GM18505 (cell line): Measurements from ENCODE around the gene EVX2.

Experiments used
- ATAC-seq: cut with Tn5 transposase; IDR thresholded peaks from one replicate; pipeline ENCODE4 v1.9.1; 2021; ENCODE audit not compliant: unreplicated experiment
- POLR2A ChIP-seq: IDR thresholded peaks from 4 replicates; pipeline ENCODE4 v1.6.1; 2011; ENCODE audit warnings: borderline replicate concordance; ENCODE audit not compliant: insufficient read depth, insufficient read length; ENCODE audit errors: extremely low read depth

Gene EVX2

DNA sequence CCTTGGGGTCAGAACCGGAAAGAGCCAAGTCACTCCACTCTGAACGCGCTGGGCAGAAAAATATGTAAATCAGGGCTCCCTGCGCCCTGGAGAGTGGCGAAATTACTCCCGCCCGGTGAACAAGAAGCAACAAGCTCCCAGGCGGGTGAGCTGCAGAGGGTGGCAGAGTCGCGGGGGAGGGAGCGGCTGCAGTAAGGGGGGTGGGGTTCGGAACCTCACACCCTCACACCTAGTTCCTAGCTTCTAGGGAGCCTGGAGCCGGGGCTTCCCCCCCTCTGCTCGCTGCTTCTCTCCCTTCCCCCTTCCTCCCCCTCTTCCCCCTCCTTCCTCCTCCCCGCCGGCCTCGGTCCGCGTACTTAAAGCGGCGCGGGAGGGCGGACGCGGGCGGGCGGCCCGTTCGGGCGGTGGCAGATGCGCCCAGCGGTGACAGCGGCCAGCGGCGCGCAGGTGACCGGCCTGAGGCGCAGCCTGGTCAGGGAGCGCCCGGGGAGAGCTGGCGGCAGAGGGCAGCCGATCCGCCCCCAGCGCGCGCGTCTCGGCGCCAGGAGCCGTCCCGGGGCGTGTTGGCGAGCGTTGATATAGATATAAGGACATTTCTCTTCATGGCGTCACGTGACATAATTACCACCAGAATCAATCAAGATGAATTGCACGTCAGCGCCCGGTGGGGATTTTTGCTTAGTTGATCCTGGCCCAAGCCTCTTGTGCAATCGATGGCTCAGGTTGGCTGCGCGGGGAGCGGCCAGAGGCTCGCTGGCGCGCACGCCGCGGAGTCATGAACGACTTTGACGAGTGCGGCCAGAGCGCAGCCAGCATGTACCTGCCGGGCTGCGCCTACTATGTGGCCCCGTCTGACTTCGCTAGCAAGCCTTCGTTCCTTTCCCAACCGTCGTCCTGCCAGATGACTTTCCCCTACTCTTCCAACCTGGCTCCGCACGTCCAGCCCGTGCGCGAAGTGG lies 23.1 kb upstream of the EVX2 start, which contains the start of gene HOXD11:
HOXD11 (plus strand) TSS at position 700 of the 959 bp plus-strand sequence; CDS start at position 776, 76 bp downstream.
- no peak for TF ChIP-seq POLR2A
- ATAC-seq: no peak

DNA sequence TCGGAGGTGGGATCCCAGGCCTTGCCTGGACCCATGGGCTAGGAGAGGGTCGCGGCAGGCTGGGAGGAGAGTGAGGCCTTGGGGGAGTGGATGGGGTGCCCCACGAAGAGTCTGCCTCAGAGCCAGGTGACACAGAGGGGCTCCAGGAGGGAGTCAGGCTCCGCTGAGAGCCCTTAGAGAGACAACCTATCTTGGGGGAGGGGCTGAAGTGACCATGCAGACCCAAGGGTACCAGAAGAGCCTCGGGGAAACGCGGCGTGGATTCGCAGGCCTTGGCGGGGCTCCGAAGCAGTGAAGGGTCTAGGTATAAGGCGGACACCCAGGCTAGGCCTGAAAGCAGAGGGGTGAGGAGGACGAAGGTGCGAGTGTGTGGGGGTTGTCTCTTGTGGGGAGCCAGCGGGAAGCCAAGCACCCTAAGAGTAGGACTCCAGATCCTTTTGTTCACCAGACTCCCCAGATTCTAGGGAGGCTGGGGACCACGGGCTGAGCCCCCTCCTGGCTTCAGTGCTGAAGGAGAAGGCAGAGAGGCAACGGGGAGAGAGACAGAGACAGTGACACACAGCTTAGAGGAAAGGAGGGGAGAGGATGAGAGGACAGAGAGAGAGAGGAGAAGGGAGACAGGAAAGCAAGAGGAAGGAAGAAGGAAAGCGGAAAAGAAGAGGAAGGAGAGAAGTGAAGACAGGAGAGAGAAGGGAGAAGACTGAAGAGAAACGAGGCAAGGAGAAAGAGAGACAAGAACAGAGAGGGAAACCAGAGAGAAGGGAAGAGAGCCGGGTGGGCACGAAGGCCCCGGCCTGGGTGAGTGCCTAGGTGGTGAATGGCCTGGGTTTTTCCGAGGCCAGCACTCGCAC lies 22.2 kb upstream of the EVX2 start:
- TF ChIP-seq POLR2A: no peak
- no peak for ATAC-seq

DNA sequence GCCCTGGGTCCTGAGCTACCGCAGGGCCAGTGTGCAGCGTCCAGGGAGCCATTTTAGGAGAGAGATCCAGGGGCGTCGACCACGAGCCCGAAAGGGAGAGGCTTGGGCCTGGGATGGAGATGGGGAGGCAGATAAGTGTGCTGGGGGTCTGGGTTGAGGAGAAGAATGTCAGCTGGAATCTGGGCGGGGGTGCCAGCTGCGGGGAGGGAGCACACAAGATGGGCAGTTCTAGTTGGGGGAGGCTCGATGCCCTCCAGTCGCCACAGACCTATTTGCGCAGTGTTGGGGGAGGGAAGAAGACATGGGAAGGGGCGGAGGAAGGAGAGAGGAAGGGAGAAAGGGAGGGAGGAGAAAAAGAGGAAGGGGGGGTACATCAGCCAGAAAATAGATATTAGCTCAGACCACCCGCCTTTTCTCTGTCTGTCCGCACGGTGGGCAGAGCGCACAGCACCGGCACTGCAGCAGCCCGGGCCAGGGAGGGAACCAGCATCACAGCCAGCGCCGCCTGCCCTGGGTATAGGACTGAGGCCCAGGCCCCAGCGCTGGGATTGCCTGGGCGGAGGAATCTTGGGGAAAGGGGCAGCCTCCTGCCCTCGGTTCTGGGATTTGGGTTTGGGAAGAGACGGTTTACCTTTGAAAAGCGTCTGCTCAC lies 21.4 kb upstream of the EVX2 start:
- no peak for TF ChIP-seq POLR2A
- ATAC-seq: no peak

DNA sequence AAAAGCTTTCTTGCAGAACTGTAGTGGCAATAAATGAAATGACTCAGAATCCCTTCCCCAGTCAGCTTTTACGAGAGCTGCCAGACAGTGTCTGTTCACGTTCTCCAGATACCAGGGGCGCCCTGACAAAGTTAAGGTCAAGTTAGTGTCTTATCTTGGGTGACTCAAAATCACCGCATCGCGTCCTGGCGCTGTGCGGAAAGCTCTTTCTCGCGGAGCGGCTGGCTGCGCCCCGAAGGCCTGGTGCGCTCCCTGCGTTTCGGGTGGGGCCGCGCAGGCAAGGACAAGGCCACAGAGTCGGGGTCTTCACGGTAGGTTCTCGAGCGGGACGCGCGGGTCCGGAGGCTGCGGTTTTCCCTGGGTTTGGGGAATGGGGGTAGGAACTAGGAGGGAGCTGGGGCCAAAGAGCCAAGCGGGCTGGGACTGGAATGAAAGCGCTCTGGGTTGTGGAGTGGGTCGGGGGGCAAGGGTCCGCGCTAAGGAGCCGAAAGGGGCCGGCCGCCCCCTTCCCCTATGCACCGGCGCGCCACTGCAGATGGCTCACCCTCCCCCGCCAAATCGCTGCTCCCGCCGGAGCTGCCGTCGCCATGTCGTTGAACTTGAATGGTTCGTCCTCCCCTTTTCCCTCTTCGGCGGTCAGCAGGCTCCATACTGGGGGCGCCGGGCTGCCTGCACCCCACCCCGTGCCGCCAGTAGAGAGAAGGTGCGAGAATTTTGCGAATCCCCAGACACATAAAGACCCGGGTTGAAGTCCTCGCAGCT lies 20.7 kb upstream of the EVX2 start:
- TF ChIP-seq POLR2A: no peak
- no peak for ATAC-seq

DNA sequence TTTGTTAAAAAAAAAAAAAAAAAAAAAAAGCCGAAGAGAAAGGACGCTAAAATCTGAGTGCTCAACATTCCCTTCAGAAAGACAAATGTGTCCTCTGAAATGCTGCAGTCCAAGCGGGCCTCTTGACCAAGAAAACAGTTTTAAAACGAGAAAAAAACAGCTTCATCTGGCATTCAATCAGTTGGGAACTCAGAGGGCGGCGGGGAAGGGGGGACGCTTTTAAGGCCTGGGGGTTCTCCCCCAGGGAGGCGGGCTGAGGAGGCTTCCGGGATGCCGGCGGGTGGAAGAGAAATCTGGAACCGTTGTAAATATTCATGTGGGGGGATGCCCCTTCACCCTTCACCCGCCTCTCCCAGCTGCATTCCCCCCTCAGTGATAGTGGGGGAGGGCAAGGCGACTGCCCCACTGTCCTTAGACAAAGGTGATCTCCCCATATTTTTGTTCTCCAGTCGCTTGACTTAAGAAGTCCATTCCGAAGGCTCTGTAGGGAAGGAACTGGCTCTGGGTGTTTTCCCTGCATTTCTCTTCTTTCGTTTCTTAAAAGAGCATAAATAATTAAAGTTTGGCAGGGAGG lies 20.1 kb upstream of the EVX2 start:
- ATAC-seq: no peak

DNA sequence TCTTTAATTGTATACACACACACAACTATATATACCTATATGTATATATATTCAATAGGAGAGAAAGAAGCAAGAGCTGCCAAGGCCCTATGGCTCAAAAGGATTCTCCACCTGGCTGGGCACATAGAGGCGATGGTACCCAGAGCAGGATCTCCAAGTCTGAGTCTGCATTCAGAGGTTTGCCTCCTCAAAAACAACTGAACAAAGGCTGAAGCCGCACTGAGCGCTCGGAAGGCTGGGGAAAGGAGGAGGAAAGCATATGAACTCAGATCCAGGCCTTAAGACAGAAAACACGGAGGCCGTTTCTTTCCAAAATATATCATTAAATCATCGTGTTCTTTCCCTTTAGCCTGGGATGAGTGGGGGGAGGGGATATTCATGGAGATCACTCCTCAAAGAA lies 19.4 kb upstream of the EVX2 start:
- no peak for TF ChIP-seq POLR2A
- ATAC-seq: no peak

More for the DNA sequence above, 20.1 kb upstream of the EVX2 start:
- no peak for TF ChIP-seq POLR2A

DNA sequence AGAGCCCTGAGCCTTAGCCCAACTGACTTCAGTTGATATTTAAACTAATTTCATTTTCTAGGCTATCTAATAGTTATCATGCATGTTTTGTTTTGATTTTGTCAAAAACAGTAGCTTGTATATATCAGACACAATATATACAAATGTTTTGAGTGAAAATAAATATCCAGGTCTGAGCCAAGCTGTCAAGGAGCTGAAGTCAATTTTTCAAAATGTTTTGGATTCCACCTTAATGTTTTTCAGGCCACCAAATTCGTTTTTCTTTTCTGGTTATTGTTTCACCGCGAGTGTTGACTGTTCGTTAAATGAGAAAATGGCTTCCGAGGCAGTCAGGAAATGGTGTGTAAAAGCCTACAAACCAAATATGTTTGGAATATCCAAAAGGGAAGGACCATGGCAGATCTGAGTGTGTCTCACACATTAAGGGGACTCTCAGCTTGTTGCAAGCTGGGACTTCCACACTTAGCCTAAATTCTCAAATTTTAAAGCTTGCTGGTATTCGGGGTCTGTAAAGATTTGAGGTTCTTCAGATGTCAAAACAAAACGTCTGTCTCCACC lies 18.6 kb upstream of the EVX2 start:
- TF ChIP-seq POLR2A: no peak
- ATAC-seq: no peak

DNA sequence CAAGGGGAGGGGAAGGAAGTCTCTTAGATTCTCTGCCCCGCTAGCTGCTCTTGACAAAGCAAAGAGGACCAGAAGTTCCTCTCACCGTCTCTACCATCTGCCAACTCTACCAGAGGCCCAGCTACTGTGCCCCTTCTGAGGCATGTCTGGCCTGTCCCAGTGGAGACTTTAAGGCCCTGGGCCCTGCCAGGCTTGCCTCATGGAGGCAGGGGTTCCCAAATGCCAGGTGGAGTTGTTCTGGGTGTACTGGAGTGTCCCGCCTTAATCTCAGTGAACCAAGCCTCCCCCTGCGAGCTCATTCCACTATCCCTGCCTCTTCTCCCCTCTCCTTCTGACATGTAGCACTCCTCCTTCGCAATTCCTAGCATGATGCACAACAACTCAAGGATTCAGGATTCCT lies 18.1 kb upstream of the EVX2 start:
- no peak for TF ChIP-seq POLR2A
- no peak for ATAC-seq

DNA sequence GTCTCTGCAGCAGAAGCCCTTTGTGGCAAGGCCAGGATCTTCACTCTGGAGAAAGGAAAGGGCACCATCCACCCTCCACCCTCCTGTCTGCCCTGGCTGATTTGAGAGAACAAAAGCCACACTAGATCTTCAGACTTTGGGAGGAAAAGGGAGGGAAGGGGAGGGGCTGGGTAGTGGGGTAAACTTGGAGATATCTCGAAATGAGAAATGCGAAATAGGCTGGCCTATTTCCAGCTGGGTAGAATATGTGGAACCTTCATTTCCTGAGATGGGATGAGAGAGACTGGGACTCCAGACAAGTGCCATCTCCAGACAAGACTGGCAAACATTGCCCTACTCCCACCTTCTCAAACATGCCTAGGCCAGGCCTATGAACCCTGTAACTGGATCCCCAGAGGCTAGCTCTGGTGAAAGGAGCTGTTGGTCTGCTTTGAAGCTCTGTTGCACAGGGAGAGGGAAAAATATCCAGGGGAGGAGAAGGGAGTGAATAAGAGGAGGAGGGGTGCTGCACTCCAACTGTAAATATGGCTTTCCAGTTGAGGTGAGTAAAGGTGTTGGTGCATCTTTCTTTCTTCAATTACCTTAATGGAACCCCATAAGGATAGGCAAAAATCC lies 17.6 kb upstream of the EVX2 start:
- ATAC-seq: no peak
- TF ChIP-seq POLR2A: no peak

DNA sequence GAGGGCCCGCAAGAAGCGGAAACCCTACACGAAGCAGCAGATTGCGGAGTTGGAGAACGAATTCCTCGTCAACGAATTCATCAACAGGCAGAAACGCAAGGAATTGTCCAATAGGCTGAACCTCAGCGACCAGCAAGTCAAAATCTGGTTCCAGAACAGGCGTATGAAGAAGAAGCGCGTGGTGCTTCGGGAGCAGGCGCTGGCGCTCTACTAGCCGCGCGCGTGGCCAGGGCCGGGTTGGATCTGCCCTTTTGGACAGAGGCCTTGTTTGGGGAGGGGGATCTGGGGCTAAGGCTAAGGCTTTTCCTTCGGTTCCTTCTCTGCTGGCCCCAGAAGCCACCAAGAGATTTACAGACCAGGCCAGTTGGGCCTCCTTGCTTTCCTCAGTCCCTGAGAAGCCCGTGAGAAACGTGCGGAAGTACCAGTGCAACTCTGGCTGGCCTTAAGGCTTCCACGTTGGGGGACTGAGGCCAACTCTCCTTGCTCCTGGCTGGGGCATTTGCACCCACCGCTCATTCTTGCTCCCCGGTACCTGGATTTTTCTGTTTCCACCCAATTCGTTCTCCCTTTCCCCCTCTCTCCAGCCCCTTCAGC lies 16.9 kb upstream of the EVX2 start:
- TF ChIP-seq POLR2A: no peak
- no peak for ATAC-seq

DNA sequence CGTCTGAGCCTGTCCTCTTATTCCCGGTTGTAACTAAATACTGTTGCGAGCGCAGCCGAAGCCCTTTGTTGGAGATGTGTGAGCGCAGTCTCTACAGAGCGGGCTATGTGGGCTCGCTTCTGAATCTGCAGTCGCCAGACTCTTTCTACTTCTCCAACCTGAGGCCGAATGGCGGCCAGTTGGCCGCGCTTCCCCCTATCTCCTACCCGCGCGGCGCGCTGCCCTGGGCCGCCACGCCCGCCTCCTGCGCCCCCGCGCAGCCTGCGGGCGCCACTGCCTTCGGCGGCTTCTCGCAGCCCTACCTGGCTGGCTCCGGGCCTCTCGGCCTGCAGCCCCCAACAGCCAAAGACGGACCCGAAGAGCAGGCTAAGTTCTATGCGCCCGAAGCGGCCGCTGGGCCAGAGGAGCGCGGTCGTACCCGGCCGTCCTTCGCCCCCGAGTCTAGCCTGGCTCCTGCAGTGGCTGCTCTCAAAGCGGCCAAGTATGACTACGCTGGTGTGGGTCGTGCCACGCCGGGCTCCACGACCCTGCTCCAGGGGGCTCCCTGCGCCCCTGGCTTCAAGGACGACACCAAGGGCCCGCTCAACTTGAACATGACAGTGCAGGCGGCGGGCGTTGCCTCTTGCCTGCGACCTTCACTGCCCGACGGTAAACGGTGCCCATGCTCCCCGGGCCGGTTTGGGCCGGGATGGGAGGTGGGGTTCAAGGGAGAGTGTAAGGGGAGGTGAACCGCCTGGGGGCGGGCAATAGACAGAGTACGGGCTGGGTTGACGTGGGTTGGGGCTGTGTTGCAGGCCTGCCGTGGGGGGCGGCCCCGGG lies 16.2 kb upstream of the EVX2 start, which contains the start of gene HOXD12:
HOXD12 (plus strand) TSS at position 68 of the 819 bp plus-strand sequence; CDS start at position 75, 7 bp downstream.
- no peak for ATAC-seq
- TF ChIP-seq POLR2A: no peak

DNA sequence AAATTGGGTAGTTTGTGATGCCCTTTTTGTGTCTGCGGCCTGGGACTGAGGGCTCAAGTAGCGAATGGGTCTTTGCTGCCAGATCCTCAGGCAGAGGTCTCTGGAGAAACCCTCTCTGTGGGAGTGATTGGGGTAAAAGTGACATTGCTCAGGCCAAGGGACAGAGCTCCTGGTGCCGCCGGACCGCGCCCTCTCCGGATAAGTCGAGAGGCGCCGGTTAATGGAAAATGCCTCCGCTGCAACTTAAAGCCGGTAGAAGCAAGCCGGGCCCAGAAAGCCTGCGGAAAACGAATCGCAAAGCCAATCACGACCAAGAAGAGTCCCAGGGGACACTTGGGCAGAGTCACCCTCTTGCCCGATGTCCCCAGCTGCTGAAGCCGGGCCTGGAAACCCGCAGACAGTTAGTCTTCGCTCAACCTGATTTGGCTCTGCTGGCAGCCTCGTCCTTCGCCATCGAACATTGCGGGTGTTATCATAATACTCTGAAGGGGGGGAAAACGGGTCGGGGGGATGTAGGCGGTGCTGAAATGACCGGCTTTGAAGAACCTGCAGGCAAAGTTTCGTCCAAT lies 15.5 kb upstream of the EVX2 start:
- no peak for ATAC-seq
- no peak for TF ChIP-seq POLR2A
